HCEC 1CT (cell line): Measurements from ENCODE around the gene DPYSL4.

Experiments
- DNase-seq: peaks from one replicate; pipeline ENCODE4 v3.0.0-alpha.2; 2017

The DPYSL4 gene

DNA sequence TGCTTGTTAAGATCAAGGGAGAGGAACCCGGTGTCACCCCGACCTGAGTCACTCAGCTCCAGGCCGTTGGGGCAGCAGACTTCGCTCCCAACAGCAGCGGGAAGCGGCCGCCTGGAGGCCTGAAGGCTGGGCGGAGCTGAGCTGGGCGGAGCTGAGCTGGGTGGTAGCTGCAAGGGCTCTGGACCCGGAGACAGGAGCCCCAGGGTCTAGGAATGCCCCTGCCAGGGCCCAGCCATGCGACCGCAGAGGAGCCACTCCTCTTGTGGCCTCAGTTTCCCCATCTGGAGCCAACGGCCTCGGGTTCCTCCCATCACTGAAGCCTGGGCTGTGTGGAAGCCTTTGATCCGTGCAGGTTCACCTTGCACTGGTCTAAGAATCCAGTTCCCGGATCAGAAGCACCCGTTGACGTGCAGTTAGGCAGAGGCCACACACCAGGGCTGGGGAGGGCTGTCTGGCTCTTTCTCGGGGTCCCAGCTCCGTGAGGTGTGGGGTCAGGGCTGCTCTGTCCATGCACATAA lies 21.9 kb upstream of the DPYSL4 start:
- no peak for DNase-seq

DNA sequence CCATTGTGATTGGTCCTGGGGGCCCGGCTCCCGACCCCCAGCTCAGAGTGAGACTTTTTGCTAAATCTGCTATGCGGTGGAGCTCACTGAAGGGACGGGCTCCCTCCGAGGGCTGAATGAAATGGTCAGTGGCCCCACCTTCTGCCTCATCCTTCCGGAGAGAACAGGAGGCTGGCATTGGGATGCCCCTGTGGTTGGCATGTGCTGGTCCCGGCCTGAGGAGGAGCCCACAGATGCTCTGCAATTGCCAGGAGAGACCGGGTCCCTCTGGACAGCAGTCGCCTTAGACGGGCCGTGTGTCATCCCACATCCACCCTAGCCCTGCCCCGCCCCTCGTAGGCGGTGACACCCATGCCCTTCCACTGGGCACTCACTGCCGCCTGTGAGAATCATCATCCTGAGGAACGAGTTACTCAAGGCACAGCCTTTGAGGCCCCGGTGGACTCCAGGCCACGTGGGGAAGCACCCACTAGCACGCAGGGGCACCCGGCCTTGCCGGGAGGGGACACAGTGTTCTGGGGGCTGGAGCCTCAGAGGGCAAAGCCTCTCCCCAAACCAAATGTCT lies 21.2 kb upstream of the DPYSL4 start:
- DNase-seq = no peak

GRCh38 chr10:132166216-132166950 lies 20.4 kb upstream of the DPYSL4 start:
- DNase-seq = no peak

DNA sequence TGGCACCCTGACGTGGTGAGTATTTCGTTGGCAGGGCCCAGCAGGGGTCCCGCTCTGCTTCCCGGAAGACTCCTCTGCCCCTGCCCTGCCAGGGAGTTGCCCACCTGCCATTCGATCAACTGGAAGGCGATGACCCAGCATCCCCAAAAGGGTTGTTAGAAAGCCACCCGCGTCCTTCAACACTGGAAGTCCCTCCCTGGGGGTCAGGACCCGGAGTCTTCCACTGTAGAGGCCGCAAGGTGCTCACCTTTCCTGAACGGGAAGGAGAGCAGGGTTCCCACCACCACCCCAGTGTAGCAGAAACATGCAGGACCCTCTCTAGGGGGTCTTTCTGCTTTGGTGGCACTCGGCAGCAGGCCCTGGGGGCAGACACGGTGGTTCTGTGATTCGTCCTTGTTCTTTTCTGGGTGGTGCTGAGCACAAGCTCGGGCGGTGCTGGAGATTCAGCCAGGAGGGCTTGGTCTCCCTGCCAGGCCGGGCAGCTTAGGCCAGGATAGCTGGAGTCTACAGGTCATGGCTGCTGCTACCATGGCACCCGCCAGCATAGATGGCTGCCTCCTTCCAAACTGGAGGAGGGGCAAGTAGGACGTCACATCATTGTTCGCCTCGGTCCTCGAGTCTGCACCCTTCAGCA lies 19.6 kb upstream of the DPYSL4 start:
- no peak for DNase-seq

GRCh38 chr10:132167976-132168375 lies 18.8 kb upstream of the DPYSL4 start:
- DNase-seq = no peak

DNA sequence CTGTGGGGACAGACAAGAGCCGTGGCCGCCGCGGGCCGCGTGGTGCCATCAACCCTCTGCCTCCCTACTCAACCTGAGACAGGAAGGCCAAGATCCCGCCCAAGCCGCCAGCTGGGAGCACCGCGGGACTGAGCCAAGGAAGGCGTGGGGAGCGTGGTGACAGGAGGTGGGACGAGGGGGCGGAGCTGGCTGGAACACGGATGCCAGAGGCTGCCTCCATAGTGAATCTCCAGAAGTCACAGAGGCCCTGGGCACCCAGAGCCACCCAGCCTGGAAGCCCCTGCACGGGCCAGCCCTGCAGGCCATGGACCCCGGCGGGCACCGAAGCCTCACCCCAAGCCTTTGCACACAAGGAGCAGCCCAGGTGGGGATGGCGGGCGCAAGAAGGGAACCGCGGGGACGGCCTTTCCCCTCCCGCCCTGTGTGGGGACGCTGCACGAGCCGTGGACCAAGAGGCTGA lies 18.1 kb upstream of the DPYSL4 start:
- DNase-seq = no peak

- DNase-seq = no peak
Observed at GRCh38 chr10:132169031-132169765, 17.6 kb upstream of the DPYSL4 start.

DNA sequence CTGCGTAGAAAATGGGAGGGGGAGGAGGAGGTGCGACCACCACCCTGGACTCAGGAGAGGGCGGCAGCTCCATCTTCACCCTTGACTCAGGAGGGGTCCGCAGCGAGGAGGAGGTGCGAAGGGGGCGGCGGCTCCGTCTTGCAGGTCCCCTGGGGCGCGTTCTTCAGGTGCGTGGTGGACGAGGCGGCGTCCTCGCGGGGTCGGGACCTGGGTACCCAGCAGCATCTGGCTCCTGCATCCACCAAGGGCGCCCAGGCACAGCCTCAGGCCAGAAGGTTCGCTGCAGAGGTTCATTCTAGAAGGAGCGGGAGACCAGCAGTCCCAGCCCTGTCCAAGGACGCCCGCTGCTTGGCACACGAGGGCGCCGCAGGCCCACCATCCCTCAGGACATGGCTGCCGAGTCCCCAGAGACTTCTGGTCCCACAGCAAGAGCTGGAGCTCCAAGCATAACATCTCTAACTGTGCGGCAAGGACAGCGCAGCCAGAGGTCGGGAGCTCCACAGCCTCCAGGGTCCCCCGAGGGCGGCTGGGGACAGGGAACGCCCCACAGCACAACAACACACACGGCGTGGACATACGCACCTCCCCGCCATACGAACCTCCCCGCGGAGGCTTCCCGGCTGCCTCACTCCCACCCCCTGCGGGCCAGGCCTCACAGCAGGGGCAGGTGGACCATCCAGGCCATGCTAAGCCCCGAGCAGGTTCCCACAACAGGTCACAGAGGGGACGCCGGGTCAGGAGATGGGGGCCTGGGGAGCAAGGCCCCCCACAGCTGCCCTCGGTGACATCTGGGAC lies 16.8 kb upstream of the DPYSL4 start:
- no peak for DNase-seq

- no peak for DNase-seq
Observed at GRCh38 chr10:132170561-132171361, 16.0 kb upstream of the DPYSL4 start.

GRCh38 chr10:132172091-132173066 lies 14.4 kb upstream of the DPYSL4 start:
- DNase-seq = no peak

DNA sequence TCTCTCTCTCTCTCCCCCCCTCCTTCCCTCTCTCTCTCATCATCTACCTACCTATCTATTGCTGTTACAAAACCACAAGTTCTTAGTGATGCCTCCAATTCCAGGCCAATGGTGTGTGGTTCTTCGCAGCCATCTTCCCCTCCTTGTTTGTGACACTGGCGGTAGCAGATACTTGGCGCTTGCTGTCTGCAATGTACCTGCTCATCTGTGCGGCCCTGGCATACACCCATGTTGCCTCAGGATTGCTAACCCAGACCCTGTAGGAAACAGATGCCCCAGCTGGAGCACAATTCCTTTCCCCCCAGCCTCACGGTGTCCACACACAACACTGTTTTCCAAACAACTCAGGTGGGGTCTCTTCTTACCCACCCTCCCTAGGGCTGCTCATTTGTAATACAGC lies 13.6 kb upstream of the DPYSL4 start:
- DNase-seq = no peak

GRCh38 chr10:132174237-132174636 lies 12.5 kb upstream of the DPYSL4 start:
- DNase-seq = no peak

- no peak for DNase-seq
Observed at GRCh38 chr10:132175408-132175807, 11.3 kb upstream of the DPYSL4 start.

- no peak for DNase-seq
Observed at GRCh38 chr10:132175907-132176581, 10.7 kb upstream of the DPYSL4 start.

GRCh38 chr10:132176623-132177500 lies 9.9 kb upstream of the DPYSL4 start:
- DNase-seq = no peak

DNA sequence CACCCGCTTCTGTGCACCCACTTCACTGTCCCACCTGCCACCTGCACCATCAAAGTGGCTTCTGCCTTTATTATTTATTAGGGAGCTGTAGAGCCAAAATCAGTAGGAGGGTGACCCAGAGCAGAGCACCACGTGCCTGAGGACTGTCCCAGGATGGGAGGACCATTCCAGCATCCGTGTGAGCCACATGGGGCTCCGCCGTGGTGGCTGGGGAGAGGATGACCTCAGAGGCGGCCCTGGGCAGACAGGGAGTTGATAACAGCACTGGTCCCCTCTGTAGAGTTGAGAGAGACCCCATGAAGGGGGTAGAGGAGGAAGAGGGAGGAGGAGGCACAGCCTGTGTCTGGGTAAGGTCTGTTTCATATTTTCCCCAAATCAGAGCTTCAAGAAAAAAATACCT lies 8.7 kb upstream of the DPYSL4 start:
- DNase-seq = no peak

DNA sequence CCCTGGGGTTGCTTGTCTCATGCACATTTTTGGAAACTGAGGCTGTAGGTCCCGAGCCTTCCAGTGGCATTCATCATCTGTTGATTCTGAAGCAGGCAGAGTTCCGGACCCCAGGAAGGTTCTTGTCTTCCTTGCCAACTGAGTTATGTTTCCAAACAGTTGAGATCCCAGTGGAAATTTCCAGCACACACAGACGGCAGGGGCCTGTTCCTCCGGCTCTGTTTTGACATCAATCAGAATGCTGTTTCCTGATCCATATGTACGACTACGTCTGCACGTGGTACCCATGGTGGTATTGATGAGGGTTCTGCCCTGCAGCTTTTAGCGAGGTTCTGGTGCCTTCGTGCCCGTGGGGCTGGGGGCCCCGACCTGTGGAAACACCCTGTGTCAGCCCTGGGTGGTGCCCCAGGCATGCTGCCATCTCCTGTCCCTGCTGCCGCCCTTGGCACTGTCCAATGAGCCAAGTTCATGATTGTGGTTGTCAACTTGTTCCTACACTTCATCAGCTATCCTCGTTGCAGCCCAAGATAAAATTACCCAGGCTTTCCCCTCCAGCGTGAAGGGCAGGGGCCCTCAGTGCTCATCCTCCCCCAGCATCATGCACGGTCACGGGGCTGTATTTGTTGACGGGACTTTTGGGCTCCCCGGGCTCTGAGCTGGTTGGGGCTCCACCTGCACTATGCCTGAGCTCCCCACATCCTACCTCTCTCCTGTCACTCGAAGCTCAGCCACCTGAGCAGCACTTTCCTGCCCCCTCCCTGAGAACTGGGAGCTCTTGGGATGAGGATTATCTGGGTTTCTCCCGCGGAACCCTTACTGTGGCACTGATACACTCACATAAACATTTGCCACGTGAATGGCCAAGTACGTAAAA lies 7.8 kb upstream of the DPYSL4 start:
- DNase-seq = no peak
